ENCODE results near the gene C1orf174.

C1orf174 gene

DNA sequence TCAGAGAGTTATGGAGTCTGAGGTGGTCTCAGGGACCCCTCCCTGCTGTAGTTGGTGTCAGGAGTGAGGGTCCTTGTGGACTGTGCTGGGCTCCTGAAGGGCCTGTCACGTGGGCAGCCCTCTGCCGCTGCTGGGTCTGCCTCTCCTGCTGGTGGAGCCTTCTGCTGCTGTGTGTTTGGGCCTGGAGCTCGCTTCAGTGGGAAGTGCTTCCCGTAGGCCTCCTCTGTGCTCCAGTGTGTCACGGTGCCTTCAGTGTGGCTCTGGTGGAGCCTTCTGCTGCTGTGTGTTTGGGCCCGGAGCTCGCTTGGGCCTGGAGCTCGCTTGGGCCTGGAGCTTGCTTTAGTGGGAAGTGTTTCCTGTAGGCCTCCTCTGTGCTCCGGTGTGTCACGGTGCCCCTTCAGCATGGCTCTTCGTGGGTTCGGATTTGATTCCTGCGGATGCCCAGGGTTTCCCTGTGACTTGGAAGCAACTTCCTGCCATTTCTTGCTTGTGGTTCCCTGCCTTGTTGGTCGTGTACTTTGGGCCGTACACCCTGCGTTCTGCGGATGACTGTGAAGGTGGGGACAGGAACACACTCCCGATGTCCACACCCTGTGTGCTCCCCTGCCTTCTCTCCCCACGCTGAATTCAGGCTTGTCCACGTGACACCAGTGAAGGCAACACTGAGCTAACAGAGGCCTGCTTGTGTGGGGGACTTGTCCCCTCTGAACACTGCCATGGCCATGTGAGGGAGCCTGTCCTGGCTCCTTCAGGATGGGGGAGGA lies 19.5 kb downstream of the C1orf174 start:
- H3K4me3 ChIP-seq (ENCODE audit: low read length), result no peak overlapping the region
- no peaks in the 10 kb centered on the region for H3K27me3 ChIP-seq (ENCODE audit: low read depth, low read length)
- no peak overlapping the region for H2AFZ ChIP-seq (ENCODE audit: low read depth, low read length)
- no peaks in the 10 kb centered on the region for H3K79me2 ChIP-seq (ENCODE audit: low read length)
- H3K4me2 ChIP-seq (ENCODE audit: low read length), result no peak overlapping the region
- TF ChIP-seq EZH2phosphoT487 (IDR thresholded peaks at IDR 0.05; ENCODE audit: low read depth) (no peak), CTCF (IDR thresholded peaks at IDR 0.05; ENCODE audit: low read depth, low read length) (no peak)
- H3K9ac ChIP-seq (ENCODE audit: low read length), result no peak overlapping the region
- no peaks in the 10 kb centered on the region for H3K9me3 ChIP-seq (ENCODE audit: insufficient read depth, low read length)
- no peaks in the 10 kb centered on the region for H3K4me1 ChIP-seq (ENCODE audit: low read length)
- peaks cover 19% of the 10 kb centered on the region for H3K36me3 ChIP-seq (replicated peaks; ENCODE audit: low read depth, low read length)
- no peak overlapping the region for H3K27ac ChIP-seq (ENCODE audit: low read length)
- no peaks in the 10 kb centered on the region for H4K20me1 ChIP-seq (ENCODE audit: insufficient read depth, low read length)

- no peaks in the 10 kb centered on the region for H3K27me3 ChIP-seq (ENCODE audit: low read depth, low read length)
- no peaks in the 10 kb centered on the region for H3K4me1 ChIP-seq (ENCODE audit: low read length)
- no peaks in the 10 kb centered on the region for H4K20me1 ChIP-seq (ENCODE audit: insufficient read depth, low read length)
- TF ChIP-seq CTCF (IDR thresholded peaks at IDR 0.05; ENCODE audit: low read depth, low read length) (no peak), EZH2phosphoT487 (IDR thresholded peaks at IDR 0.05; ENCODE audit: low read depth) (no peak)
- H3K4me2 ChIP-seq (ENCODE audit: low read length), result no peak overlapping the region
- H2AFZ ChIP-seq (ENCODE audit: low read depth, low read length), result no peak overlapping the region
- no peak overlapping the region for H3K4me3 ChIP-seq (ENCODE audit: low read length)
- H3K27ac ChIP-seq (ENCODE audit: low read length), result no peak overlapping the region
- H3K79me2 ChIP-seq (ENCODE audit: low read length), result no peaks in the 10 kb centered on the region
- no peaks in the 10 kb centered on the region for H3K9me3 ChIP-seq (ENCODE audit: insufficient read depth, low read length)
- H3K9ac ChIP-seq (ENCODE audit: low read length), result no peak overlapping the region
- H3K36me3 ChIP-seq (replicated peaks; ENCODE audit: low read depth, low read length), result peaks cover 20% of the 10 kb centered on the region
These were observed 20.2 kb downstream of the C1orf174 start for GRCh38 chr1:3879787-3880428.

DNA sequence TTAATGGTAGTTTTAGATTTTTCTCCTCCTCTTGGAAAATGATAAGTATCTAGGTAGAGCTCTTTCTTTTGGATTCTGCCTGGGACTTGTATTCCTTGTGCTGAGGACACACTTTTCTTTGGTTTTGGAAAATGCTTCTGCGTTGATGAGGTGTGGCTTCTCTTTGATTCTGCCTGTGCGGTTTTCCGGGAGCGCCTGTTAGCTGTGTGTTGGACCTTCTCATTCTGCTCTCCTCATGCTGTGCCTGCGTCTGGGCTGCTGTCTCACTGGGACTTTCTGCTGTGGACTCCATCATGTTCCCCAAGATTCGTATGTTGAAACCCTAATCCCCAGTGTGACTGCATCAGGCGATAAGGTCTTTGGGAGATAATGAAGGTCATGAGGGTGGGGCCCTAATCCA lies 21.0 kb downstream of the C1orf174 start:
- H3K27me3 ChIP-seq (ENCODE audit: low read depth, low read length), result no peaks in the 10 kb centered on the region
- no peak overlapping the region for H3K4me2 ChIP-seq (ENCODE audit: low read length)
- no peaks in the 10 kb centered on the region for H3K4me1 ChIP-seq (ENCODE audit: low read length)
- no peaks in the 10 kb centered on the region for H4K20me1 ChIP-seq (ENCODE audit: insufficient read depth, low read length)
- peaks cover 21% of the 10 kb centered on the region for H3K36me3 ChIP-seq (replicated peaks; ENCODE audit: low read depth, low read length)
- H3K9me3 ChIP-seq (ENCODE audit: insufficient read depth, low read length), result no peaks in the 10 kb centered on the region
- no peak overlapping the region for H3K9ac ChIP-seq (ENCODE audit: low read length)
- no peak for TF ChIP-seq EZH2phosphoT487 (IDR thresholded peaks at IDR 0.05; ENCODE audit: low read depth)
- no peak for TF ChIP-seq CTCF (IDR thresholded peaks at IDR 0.05; ENCODE audit: low read depth, low read length)
- no peak overlapping the region for H2AFZ ChIP-seq (ENCODE audit: low read depth, low read length)
- H3K4me3 ChIP-seq (ENCODE audit: low read length), result no peak overlapping the region
- H3K79me2 ChIP-seq (ENCODE audit: low read length), result no peaks in the 10 kb centered on the region
- no peak overlapping the region for H3K27ac ChIP-seq (ENCODE audit: low read length)

DNA sequence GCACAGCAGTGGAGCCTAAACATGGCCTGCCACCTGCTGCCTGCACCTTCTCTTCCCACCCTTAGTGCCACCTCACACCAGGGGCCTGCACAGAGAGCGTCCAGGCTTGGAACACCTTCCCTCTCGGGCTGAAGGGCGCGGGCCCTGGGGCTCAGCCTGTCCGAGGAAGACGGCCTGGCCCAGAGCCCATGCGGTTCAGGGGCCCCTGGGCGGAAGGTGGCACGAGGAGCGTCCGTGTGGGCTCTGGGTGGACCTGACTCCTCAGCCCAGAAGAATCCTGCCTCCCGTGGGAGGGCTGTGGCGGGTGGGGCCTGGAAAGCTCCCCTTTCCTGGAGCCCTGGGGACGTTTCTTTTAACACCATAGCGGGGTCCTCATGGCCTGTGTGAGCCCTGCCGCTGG lies 23.4 kb downstream of the C1orf174 start:
- Histone ChIP-seq H3K27ac (ENCODE audit: low read length) (no peak overlapping the region), H4K20me1 (ENCODE audit: insufficient read depth, low read length) (no peaks in the 10 kb centered on the region), H3K36me3 (replicated peaks; ENCODE audit: low read depth, low read length) (peaks cover 22% of the 10 kb centered on the region), H3K9me3 (ENCODE audit: insufficient read depth, low read length) (no peaks in the 10 kb centered on the region), H3K4me1 (ENCODE audit: low read length) (no peaks in the 10 kb centered on the region), H3K9ac (ENCODE audit: low read length) (no peak overlapping the region), H2AFZ (ENCODE audit: low read depth, low read length) (no peak overlapping the region), H3K27me3 (ENCODE audit: low read depth, low read length) (no peaks in the 10 kb centered on the region), H3K4me2 (ENCODE audit: low read length) (no peak overlapping the region), H3K79me2 (ENCODE audit: low read length) (no peaks in the 10 kb centered on the region), H3K4me3 (ENCODE audit: low read length) (no peak overlapping the region)
- no peak for TF ChIP-seq EZH2phosphoT487 (IDR thresholded peaks at IDR 0.05; ENCODE audit: low read depth)
- no peak for TF ChIP-seq CTCF (IDR thresholded peaks at IDR 0.05; ENCODE audit: low read depth, low read length)
